HG03520 (cell line): ENCODE measurements around the gene ZBTB16.

Experiments
- ATAC-seq: cut with Tn5 transposase; IDR thresholded peaks from one replicate; pipeline ENCODE4 v1.9.1; 2021; ENCODE audit warnings: mild to moderate bottlenecking, moderate library complexity; ENCODE audit not compliant: unreplicated experiment

Gene ZBTB16

DNA sequence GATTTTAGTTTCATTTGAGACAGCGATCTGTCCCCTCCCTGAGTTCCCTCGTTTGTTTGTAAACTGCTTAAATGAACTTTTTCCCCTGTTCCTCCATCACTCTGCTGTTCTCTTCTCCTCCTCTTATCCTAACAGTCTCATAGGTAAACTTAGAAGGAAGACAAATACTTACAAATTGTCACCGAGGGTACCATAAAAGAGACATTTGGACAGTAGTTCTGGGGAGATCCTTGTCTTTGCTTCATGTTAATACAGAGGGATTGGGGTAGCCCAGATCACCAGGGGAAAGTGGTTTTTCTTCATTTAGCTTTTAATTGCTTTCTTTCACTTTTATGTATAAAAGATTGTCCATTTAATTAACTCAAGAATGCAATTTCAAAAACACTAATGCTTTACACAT, 46.1 kb downstream of the ZBTB16 start:
- no peak for ATAC-seq

DNA sequence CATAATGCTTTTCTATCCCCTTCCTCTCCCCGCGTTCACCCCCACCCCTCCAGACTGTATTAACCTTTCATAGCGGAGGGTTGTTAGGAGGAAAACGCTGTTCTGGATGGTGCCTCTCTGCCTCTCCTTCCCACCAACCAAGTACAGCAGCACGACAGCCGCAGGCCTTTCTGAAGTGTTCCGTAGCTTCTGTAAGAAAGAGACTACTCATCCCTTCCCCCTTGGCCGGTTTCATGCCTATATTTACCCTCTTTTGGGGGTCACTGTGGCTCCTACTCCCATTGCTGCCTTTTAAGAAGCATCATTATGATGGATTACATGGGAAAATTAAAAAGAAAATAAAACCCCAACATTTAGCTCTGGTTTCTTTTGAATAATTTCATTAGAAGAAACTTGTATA, 46.5 kb downstream of the ZBTB16 start:
- ATAC-seq: no peak

DNA sequence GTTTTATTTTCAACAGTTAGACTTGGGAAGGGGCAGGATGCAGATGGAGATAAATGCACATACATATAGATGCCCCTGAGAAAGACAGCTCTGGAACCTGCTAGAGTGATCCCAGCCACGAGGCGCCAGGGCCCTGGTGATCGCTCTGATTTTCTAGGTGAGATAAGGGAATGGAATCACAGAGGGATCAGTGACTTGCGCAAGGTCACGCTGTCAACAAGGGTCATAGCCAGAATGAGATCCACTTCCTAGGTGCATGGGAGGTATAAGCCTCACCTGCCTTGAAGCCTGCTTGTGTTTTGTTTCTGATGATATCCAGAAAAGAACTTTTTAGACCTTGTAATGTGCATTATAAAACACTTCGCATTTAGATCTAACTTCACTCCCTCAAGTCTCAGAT, 47.5 kb downstream of the ZBTB16 start:
- no peak for ATAC-seq

DNA sequence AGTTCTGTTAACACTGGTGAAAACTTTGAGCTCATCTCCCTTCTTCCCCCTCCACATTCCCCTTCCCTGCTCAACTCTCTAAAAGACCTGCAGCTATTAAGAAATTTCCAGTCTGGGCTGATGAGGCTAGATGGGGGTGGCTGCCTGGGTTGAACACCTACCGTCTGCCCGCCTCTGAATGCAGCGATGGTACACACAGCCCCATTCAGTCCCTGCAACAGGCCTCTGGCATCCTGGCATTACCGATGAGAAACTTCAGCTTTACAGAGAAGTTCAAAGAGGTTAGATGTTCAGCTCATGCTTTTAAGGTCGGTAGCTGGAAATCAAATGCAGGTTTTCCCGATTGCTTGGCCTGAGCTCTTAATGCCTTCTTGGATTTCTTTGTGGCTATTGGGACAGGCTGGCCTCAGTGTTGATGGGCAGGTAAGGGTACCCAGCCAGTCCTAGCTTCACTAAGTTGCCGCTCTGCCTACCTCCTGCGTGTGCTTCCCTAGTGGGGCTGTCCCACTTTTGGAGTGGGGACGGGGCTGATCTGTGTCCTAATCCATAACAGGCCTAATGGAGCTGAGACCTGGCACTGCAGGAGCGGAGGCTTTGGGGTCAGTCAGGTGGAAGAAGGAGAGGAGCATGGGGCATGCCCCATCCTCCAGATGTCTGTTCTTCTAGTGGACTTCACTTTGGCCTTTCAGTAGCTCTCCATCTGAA, 49.1 kb downstream of the ZBTB16 start:
- no peak for ATAC-seq

DNA sequence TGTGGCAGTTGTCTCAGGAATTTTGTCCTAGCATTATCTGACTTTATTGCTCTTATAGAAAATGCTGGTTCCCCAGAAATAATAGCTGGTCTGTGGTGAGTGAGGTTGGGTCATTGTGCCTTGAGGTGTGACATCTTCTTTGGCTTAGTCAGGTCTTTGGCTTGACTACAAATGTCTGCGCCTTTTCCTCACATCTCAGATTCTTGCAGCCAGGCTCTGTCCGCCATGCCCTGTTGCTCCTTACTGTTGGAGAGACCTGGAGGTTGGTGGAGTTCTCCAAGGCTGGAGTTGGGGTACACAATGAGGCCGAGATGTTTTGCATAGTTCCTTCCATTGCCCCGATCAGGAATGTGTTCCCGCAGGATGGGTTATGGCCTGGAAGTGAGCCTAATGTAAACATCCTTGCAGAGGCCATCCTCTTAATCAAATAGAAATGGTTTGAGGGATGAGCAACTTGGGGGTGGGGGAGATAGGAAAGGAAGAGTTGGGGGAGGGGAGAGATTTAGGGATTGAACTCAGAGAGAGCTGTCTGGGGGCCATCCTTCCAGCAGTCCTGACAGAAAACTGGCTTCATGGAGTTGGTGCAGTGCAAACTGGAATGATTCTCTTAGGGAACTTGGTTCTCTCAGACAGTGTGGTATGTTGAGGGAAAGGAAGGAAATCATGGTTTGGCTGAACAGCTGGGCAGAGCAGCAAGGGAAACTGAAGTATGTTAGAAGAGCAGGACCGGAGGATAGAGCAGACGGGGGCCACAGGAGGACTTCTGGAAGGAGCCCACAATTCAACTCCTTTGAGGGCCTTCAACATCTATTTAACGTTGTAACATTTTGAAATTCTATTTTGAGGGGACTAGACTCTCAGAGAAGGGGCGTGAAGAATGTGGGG, 49.9 kb downstream of the ZBTB16 start:
- ATAC-seq: no peak

DNA sequence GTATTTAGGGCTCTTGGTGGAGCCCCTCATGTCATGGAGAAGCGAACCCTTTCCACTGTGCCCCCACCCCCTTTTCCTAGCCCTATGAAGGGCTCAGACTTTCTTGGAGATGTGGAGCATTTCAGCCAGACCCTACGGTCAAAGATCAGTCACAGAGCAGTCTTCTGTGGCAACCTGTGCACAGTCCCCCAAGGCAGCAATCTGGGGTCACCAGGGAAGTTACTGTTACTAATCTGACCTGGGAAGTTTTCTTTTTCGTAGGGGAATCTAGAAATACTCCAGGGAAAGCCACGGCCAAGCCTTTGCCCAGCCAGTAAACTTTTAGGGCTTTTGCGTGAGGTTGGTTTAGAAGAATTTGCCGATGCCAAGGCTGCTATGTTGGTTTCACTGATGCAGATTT, 50.6 kb downstream of the ZBTB16 start:
- no peak for ATAC-seq

DNA sequence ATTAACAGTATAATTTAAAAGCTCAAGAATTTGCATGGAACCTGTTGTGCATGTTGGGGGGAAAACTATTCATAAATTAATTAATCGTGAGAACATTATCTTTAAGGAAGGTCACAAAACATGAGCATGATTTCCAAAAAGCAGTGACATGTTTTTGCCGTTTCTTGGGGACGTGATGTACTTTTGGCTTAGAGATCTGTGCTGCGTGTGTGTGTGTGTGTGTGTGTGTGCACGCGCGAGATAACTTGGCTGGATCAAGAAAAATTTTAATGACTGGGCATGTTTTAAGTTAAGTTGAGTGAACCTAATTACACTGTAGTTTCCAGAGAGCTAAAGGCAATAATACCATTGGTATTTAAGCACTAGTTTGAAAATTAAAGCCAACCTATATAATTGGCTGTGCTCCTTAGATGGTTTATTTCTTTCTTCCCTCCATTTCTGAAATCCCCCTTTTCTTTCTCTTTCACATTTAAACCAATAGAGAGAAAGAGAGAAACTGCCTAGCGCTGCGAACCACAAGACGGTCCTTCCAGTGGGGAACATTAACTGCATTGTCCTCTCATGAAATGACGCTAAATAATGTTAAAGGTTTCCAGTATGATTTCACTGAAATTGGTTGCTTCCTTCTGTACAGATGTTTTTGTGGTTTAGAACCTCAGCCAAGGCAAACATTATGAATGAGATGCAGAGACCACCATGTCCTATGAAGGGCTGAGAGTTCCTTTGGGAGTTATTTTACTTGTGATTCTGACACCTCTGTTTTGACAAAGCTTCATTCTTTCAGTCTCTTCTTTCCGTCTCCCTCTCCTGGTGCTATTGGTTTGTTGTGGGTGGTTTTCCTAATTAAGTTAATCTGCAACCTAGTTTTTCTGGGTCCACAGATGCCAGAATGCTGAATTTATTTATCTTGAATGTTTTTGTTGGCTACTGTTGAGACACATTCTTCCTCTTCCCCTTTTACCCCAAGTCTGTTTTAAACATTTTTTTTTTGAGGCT, 51.7 kb downstream of the ZBTB16 start:
- ATAC-seq: no peak

DNA sequence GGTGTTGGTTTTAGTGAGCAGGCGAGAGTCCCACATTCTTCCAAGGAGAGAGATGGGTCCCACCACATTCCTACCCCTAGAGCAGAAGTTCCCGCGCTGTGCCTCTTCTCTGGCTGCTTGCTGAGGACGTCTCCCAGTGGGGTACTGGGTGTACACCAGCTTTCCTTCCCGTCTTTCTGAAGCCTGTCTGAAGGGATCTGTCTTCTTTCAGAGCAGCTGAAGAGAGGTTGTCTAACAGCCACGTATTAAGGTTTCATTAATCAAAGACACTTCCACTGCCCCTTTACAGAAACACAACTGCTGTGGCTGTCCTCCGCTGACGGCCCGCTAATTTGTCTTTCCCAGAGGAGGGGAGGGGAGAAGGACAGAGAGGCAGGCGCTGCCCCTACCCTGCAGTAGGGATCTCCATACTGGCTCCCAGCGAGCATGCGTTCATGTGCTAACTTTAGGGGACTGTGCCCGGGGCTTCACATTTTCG, 56.0 kb downstream of the ZBTB16 start:
- no peak for ATAC-seq

DNA sequence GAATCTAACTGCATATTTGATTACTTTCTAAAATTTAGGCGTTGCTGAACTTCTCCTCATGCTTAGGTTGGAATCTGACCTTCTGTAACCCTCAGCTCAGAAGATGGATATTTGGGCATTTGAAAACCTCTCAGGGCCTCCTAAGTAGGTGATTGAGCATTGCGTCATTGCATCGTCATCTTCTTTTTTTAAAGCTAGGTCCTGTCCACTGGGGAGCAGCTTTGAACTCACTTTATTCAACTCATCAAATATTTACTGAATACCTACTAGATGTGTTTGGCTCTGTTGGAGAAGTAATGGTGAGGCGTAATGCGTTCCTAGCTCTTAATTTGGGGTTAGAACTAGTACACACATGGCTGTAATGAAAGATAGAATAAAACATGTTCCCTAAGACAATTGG, 56.8 kb downstream of the ZBTB16 start:
- no peak for ATAC-seq

DNA sequence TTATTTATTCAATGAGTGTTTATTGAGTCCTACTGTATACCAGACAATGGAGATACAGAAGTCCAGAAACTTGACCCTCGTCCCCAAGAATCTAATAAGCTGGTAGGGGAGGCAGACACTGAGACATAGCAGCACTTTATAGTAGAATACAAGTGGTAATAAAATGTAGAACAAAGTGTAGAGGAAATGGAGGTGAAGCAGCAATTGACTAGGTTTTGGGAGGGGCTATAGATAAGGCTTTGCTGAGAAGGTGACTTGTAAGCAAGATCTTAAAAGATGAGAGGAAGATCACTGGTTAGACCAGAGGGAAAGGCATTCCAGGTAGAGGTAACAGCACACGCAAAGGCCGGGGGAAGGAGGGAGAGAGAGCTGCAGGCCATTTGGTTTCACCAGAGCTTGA, 57.3 kb downstream of the ZBTB16 start:
- ATAC-seq: no peak

DNA sequence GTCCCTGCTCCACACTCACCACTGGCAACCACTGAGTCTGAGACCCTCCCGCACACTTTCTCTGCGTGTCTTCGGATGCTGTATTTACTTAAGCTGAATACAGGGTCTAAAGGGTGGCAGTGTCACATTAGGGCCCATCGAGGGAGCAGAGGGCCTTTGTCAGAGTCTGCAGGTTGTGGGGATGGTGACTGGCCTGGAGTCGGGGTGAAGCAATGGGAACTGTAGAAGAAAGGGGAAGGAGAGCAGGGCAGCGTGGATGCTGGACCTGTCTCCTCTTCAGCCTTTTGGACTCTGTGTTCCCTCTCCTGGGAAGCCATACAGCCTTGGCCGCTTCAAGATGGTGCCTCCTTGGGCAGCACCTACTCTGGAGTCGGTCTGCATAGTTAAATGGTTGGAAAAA, 61.1 kb downstream of the ZBTB16 start:
- no peak for ATAC-seq

DNA sequence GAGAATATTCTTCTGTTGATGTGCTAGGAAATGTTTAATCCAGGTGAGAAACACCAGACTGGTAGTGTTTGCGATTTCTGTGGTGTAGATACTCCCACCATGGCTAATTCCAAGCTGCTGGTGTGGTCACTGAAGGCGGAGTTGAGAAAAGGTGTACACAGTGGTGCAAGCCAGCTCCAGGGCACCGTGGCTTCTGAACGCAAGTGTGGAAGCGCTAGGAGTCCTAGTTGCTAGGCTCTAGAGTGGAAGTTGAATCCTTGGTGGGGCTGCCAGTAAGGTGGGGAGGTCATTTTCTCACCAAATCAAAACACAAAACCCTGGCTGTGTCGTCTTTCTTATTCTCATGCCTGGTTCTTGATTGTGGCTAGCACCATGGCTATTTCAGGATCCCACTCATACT, 61.6 kb downstream of the ZBTB16 start:
- ATAC-seq: no peak

DNA sequence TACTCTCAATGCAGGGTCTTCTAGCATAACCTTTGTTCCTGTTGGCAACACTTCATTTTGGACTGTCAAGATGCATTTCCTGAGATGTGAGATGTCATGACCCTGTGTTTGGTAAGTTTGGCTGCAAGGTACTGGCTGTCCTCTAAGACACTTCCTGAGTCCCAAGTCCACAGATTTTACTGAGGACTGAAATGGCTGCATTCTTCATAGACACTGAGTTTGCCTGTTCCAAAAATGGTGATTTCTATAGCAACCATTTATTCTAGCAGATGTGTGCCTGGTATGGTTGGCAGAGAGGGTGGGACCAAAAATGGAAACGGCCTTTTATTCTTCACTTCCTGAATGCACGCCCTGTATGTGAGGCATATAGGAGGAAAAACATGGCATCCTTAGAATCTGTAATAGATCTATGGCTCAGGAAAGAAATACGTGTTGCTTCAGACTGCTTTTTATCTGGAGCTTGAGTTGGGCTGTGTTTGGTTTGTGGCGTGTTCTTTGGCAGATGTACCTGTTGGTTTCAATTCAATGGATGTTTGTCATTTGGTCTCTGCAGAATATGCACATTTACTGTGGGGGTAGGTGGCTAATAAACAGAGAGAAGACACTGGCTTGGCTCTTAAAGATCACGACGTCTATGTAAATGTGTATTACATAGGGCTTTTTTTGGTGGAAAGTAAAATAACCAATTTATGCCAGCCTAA, 62.4 kb downstream of the ZBTB16 start:
- ATAC-seq: no peak

DNA sequence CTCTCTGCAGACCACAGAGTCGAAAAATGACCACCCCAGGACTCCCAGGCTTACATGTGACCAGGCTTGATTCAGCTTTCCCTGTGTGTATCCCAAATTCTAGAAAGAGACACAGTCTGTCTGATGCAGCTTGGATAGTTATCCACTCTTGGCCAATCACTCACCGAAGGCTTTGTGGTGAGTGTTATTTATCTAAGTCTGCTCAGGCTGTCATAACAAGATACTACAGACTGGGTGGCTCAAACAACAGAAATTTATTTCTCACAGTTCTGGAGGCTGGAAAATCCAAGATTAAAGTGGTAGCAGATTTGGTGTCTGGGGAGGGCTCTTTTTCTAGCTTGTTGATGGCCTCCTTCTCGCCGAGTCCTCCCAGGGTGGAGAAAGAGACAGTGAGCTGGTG, 63.2 kb downstream of the ZBTB16 start:
- ATAC-seq: no peak

DNA sequence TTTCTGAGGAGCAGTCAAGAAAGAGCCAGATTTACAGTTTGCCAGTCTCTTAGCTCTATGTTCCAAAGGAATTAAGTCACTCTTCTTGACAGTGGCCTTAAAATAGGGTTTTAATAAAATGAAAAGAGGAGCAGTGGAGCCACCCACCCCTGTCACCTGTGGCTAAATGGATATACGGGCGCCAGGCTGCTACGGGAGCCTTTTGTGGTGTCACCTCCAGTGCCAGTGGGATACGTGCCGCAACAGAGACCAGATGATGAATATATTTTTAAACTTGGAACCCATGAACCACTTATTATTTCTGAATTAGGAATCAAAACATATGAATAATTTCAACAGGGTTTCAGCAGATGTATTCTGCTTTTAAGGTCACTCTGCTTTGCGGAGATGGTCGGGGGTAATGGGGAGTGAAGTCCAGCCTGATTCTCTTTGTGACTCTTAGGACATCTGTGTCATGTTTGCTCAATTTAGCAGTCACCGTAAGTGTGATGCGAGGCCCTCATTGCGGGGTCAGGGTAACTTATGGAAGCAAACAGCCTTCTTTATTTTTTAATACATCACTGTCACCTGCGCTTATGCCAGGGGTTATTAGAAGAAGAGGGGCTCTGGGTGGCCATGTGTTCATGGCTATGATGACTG, 64.3 kb downstream of the ZBTB16 start:
- no peak for ATAC-seq

DNA sequence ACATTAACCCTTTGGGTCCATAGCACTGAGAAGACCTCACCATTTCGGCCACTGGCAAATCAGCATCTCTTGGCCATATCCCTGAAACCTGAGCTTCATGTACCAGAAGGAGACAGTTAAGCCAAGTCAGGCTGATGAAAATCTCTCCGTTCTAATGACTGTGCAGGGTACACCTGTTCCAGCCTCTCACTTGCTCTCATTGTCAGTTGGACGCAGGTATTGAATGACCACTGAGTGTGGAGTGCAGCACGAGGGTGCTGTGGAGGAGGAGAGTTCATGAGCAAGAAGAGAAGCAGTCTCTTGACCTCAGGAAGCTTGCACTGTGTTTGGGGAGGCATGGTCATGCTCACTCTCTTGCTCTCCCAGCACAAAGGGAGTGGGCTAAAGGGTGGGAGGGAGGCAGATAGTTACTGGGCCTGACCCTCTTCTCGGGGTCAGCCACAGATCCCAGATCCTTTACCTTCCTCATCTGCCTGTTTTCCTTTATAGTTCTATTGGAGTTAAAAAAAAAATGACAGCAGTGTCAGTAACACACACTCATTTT, 65.2 kb downstream of the ZBTB16 start:
- no peak for ATAC-seq

DNA sequence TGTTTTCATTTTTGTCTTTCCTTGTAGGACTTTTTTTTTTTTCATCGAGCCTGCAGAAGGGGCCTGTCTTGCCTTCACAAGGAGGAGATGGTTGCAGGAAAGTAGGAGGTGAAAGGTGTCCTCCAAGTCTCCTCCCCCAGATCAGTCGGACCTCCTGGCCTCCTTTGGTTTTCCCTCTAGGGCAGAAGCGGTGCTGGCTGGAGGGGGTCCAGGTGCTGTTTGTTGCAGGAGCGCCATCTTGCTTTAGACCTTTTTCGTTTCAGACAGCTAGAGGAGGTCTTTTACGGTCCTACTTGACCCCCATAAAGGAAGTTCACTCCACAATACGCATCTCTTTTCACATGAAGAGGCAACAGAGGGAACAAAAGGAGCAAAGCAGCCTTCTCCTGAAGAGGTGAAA, 66.0 kb downstream of the ZBTB16 start:
- ATAC-seq: no peak

DNA sequence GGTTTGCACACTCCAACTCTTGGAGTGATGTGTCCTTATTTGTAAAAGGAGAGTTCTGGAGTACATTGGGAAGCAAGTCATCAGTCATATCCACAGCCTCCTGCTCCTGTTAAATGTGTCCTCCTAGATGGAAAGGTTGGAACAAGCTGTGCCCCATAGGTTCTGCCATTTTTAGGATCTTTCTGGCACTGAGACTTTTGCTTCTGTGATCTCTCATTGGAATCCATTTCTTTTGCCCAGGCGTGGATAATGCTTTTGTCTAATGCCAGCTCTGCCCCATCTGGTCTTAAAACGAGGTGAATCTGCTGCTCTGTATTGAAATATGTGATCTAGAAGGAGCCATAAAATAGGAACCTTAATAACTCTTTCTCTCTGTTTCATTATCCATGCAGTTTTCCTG, 66.4 kb downstream of the ZBTB16 start:
- ATAC-seq: no peak

DNA sequence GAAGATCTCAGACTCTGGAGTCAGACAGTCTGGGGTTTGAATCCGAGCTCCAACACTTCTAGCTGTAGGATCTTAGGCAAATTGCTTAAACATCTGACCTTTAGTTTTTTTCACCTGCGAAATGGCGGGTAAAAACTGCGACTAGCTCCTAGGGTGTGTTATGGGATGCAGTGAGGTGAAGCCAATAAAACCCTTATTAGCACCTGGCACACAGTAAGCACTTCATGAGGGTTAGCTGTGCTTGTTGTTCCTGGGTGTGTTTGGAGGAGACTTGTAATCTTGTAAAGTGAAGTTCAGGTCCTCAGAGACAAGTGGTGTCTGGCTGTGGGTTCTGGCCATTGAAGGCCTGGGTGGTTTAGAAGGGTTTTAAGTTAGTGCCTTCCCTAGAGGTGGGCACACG, 68.9 kb downstream of the ZBTB16 start:
- ATAC-seq: no peak

DNA sequence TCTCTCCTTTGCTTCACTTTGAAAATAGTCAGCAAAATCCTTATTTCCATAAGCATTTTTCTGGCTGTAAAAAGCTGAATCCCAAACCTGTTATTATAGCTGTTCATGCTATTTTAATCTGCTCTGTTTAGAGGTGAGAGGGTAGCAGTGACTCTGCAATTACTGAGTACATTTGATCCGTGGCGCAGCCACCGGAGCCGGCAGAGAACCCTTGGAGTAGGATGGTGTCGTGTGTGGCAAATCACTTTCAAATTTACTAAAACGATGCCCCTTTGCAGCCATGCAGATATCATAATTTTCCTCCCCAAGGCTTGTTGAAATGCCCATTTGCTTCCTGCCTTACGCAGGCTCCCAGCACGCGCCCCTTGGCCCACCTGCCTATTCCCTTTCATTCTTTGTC, 69.6 kb downstream of the ZBTB16 start:
- ATAC-seq: no peak
